Calu3 (cell line): Measurements from ENCODE around the gene LTK. TPM values are rescaled to one million over a fixed set of nuclear protein-coding genes. Genes with fewer than 3 reads are reported as not detected.

Source experiments
- BruUV-seq: library from RNA; stranded (reverse); fragments of 400-500 nt; replicated peaks from 2 replicates; lab custom pipeline; 2021; lab: Mats Ljungman, UMichigan
- CTCF ChIA-PET: fragments of 300-600 bp; sonication (Branson Sonifier 250); formaldehyde crosslinking; loops from one replicate; lab custom pipeline; 2022; ENCODE audit warnings: antibody characterized with exemption; lab: Charles Lee
- DNase-seq: peaks from one replicate; pipeline ENCODE4 v3.0.0; 2022
- H3K27ac Mint-ChIP-seq: one replicate; pipeline ENCODE4 v1.8.0; 2022; ENCODE audit warnings: mixed read lengths; ENCODE audit not compliant: unreplicated experiment
- H3K27me3 Mint-ChIP-seq: one replicate; pipeline ENCODE4 v1.8.0; 2022; ENCODE audit warnings: mixed read lengths; ENCODE audit not compliant: unreplicated experiment
- H3K36me3 Mint-ChIP-seq: one replicate; pipeline ENCODE4 v1.8.0; 2022; ENCODE audit warnings: mild to moderate bottlenecking, moderate library complexity, mixed read lengths; ENCODE audit not compliant: insufficient read depth, unreplicated experiment
- H3K4me1 Mint-ChIP-seq: one replicate; pipeline ENCODE4 v1.8.0; 2022; ENCODE audit warnings: mild to moderate bottlenecking, low read depth, mixed read lengths; ENCODE audit not compliant: unreplicated experiment
- H3K4me3 Mint-ChIP-seq: one replicate; pipeline ENCODE4 v1.8.0; 2022; ENCODE audit warnings: mild to moderate bottlenecking, low read depth, moderate library complexity, mixed read lengths; ENCODE audit not compliant: unreplicated experiment
- H3K9me3 Mint-ChIP-seq: one replicate; pipeline ENCODE4 v1.8.0; 2022; ENCODE audit warnings: low read depth, mixed read lengths; ENCODE audit not compliant: unreplicated experiment
- intact Hi-C: fragments of 100-400 bp; cut with micrococcal nuclease; formaldehyde crosslinking; loops from one replicate; pipeline ENCODE4 v1.10.0; 2022; ENCODE audit not compliant: unreplicated experiment
- total RNA-seq: library from RNA; stranded (reverse); gene quantifications from 2 replicates; pipeline ENCODE4 v1.2.3, GENCODE V29; 2022
- TF ChIP-seq, protein P1 (sequence below): fragments of 200-600 bp; IDR thresholded peaks from one replicate; pipeline ENCODE4 v1.8.0; 2022; ENCODE audit warnings: antibody characterized with exemption; ENCODE audit not compliant: unreplicated experiment

The LTK gene
- total RNA-seq, 1 experiment from 2014 or later = 0.24 TPM

DNA sequence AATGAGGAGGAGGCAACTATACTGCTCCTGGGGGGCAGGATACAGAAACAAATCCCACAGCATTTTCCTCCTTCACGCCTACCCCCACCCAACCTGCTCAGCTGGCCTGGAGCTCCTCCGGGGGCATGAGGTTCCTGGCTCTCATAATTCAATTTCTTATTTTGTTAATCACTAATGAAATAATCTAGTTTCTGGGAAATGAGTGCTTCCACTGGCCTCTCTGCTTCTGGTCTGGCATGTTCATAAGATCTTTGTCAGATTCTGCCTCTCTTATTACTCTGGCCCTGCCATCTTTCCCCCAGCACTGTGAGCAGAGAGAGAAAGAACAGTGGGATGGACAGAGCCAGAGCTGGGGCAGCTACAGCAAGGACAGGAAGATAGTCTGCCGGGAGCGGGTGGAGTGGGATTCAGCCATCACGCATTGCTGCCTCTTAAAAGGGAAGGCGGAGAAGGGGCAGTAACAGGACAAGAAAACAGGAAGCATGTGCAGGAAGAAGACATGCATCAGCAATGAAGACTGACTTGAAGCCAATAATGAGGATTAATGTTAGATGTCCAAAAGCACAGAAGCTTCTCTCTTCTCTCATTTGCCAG, 16.8 kb upstream of the LTK start:
- intact Hi-C loops = no loop called here
- CTCF ChIA-PET = no interaction called here
- Mint-ChIP-seq H3K9me3 (no peaks in the 10 kb centered on the region), H3K27me3 (no peaks in the 10 kb centered on the region), H3K4me3 (no peak overlapping the region), H3K27ac (no peak overlapping the region), H3K36me3 (peaks cover 9% of the 10 kb centered on the region), H3K4me1 (no peaks in the 10 kb centered on the region)
- TF ChIP-seq, protein P1, sequence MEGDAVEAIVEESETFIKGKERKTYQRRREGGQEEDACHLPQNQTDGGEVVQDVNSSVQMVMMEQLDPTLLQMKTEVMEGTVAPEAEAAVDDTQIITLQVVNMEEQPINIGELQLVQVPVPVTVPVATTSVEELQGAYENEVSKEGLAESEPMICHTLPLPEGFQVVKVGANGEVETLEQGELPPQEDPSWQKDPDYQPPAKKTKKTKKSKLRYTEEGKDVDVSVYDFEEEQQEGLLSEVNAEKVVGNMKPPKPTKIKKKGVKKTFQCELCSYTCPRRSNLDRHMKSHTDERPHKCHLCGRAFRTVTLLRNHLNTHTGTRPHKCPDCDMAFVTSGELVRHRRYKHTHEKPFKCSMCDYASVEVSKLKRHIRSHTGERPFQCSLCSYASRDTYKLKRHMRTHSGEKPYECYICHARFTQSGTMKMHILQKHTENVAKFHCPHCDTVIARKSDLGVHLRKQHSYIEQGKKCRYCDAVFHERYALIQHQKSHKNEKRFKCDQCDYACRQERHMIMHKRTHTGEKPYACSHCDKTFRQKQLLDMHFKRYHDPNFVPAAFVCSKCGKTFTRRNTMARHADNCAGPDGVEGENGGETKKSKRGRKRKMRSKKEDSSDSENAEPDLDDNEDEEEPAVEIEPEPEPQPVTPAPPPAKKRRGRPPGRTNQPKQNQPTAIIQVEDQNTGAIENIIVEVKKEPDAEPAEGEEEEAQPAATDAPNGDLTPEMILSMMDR = no peak
- BruUV-seq = no TSS peak
- DNase-seq = no peak

DNA sequence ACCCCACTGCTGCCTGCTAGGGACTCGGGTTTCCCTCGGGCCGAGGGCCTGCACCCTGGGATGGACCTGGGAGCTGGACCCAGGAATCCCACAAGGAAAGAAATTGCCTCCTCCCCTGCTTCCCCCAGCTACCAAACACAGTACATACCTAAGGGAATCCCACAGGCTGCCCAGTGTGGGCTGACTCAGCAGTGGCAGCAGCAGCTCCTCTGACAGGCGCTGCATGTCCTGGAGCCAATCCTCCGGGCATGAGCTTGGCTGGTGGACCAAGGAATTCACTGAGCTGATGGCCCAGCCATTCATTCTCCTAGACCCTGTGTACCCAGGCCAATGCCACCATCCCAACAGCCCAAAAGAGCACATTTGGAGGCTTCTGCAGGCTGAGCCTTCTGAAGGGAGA, 9.5 kb upstream of the LTK start:
- Mint-ChIP-seq H3K4me3 (no peak overlapping the region), H3K27ac (no peak overlapping the region), H3K9me3 (no peaks in the 10 kb centered on the region), H3K4me1 (no peaks in the 10 kb centered on the region), H3K27me3 (no peaks in the 10 kb centered on the region), H3K36me3 (peaks cover 12% of the 10 kb centered on the region)
- TF ChIP-seq, protein P1 = no peak
- no TSS peak for BruUV-seq
- DNase-seq = no peak
- CTCF ChIA-PET = no interaction called here
- intact Hi-C loops = no loop called here

DNA sequence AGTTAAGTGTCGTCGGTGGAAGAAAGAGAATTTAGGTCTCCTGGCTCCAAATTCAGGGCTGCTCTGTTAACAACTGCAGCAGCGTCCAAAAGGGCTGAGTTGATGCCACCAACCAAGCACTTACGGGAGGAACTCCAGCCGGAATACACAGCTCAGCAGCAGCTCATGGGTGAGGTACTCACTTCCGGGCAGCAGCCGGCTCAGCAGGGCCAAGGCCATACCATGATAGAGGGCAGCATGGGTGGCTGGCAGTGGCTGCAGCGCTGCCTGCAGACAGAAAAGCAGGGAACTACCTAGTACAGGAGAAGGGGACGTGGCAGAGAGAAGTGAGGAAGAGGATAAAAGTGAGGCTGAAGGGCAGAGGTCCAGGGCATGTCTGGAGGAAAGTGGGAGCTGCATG, 8.0 kb upstream of the LTK start:
- Mint-ChIP-seq H3K9me3 (no peaks in the 10 kb centered on the region), H3K27ac (no peak overlapping the region), H3K4me1 (no peaks in the 10 kb centered on the region), H3K4me3 (no peak overlapping the region), H3K36me3 (peaks cover 22% of the 10 kb centered on the region), H3K27me3 (no peaks in the 10 kb centered on the region)
- no TSS peak for BruUV-seq
- no peak for DNase-seq
- CTCF ChIA-PET = no interaction called here
- intact Hi-C loops = no loop called here
- TF ChIP-seq, protein P1 = no peak

DNA sequence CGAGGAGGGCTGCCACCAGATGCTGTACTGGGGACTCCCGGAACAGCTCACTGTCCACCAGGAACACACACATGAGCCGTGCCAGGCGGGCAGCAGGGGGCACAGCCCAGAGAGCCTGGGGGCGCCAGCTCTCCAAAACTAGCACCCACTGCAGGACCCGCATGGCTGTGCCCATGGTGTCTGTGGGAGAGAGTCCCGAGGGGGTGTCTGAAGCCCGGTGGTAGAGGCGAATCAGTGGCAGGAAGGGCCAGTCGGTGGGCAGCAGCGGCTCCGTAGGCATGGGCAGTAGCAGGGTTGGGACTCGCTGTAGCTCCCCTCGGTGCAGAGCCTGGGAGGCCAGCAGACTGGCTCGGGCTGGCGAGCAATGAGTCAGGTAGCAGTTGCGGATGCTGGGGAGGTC, 7.0 kb upstream of the LTK start:
- H3K36me3 Mint-ChIP-seq = peaks cover 21% of the 10 kb centered on the region
- H3K4me3 Mint-ChIP-seq = no peak overlapping the region
- no peaks in the 10 kb centered on the region for H3K9me3 Mint-ChIP-seq
- no peak for DNase-seq
- H3K4me1 Mint-ChIP-seq = no peaks in the 10 kb centered on the region
- no peaks in the 10 kb centered on the region for H3K27me3 Mint-ChIP-seq
- CTCF ChIA-PET = interaction anchor here (0.6 kb wide), 1 partner anchor 11 kb away, joined by 4 read pairs; no protein-coding TSS in a partner anchor
- intact Hi-C loops = no loop called here
- TF ChIP-seq, protein P1 = no peak
- H3K27ac Mint-ChIP-seq = no peak overlapping the region
- BruUV-seq = no TSS peak
